Left ventricle myocardium inferior (tissue), 1 donor: ENCODE data around the gene RNF157. TPM values are rescaled to one million over a fixed set of nuclear protein-coding genes. Genes with fewer than 3 reads are reported as not detected.
A peak's percentile ranks its signal among the peaks of the same experiment; 100 is the strongest.

Source experiments
- DNase-seq: peaks from one replicate; pipeline ENCODE4 v3.0.0-alpha.2; 2020
- H3K27ac ChIP-seq: fragments of 200-600 bp; replicated peaks from 2 replicates; pipeline ENCODE4 v1.8.0; 2021
- H3K27me3 ChIP-seq: fragments of 200-600 bp; 2 replicates; pipeline ENCODE4 v1.8.0; 2021; ENCODE audit warnings: low read depth
- H3K36me3 ChIP-seq: fragments of 200-600 bp; 2 replicates; pipeline ENCODE4 v1.8.0; 2021
- H3K4me1 ChIP-seq: fragments of 200-600 bp; 2 replicates; pipeline ENCODE4 v1.8.0; 2021
- H3K4me3 ChIP-seq: fragments of 200-600 bp; 2 replicates; pipeline ENCODE4 v1.8.0; 2021; ENCODE audit warnings: mild to moderate bottlenecking, moderate library complexity
- H3K9me3 ChIP-seq: fragments of 200-600 bp; replicated peaks from 2 replicates; pipeline ENCODE4 v1.8.0; 2021
- CTCF ChIP-seq: fragments of 200-600 bp; IDR thresholded peaks from 2 replicates; pipeline ENCODE4 v1.8.0; 2021; ENCODE audit warnings: antibody characterized with exemption, mild to moderate bottlenecking, borderline replicate concordance
- intact Hi-C: fragments of 100-400 bp; cut with micrococcal nuclease; formaldehyde crosslinking; loops from one replicate; pipeline ENCODE4 v1.11.0; 2022
- total RNA-seq: library from RNA; stranded (reverse); fragmentation: NEBNext Ultra II Directional; extraction: Animal tissue kit (Norgen Biotek cat#: 25700); gene quantifications from one replicate; pipeline ENCODE4 v1.2.1, GENCODE V29; 2021
- donor health status: DM: no; HTN: yes; CAD: no; lungs with severe emphysema.

RNF157 gene
- total RNA-seq, 1 donor from 2014 or later = 4.8 TPM

DNA sequence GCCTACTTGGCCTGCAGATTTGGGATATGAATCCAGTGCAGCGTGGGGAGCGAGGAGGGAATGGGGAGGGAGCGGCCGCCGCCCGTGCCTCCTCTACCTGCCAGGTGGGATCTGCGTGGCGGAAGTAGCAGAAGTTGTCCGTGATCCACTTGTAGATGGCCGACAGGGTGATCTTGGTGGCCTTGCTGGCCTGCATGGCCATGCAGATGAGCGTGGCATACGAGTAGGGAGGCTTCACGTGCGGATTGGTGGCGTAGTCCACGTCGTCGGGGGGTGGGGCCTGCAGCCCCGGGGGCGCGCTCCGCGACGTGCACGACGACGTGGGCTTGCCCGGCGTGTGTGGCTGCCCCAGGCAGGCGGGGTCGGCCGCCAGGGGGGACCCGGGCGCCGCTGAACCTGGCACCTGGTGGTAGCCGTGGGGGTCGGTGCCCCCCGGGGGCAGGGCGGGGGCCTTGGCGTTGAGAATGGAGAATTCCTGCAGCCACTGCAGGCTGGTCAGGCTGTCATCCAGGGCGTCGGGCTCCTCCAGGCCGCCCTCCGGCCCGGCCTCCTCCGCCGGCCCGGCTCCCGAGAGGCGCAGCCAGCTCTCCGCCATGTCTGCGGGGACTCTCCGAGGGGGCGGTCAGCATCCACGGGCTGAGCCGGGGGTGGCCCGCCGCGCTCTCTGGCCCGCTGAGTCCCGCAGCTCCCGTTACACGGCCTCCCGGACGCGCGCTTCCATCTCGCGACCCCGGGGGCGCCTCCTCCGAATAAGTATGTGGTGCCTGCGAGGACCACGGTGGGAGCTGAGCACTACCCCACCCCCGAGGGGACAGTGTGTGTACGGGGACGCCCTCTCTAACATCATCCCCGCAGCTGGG lies 100.3 kb downstream of the RNF157 start:
- Histone ChIP-seq H3K27ac (no peak overlapping the region), H3K9me3 (no peaks in the 10 kb centered on the region), H3K4me1 (peaks cover 55% of the 10 kb centered on the region), H3K4me3 (peak overlapping the region; percentile 67), H3K36me3 (no peaks in the 10 kb centered on the region), H3K27me3 (peaks cover 60% of the 10 kb centered on the region)
- no peak for TF ChIP-seq CTCF
- intact Hi-C loops = no loop called here
- DNase-seq = no peak

DNA sequence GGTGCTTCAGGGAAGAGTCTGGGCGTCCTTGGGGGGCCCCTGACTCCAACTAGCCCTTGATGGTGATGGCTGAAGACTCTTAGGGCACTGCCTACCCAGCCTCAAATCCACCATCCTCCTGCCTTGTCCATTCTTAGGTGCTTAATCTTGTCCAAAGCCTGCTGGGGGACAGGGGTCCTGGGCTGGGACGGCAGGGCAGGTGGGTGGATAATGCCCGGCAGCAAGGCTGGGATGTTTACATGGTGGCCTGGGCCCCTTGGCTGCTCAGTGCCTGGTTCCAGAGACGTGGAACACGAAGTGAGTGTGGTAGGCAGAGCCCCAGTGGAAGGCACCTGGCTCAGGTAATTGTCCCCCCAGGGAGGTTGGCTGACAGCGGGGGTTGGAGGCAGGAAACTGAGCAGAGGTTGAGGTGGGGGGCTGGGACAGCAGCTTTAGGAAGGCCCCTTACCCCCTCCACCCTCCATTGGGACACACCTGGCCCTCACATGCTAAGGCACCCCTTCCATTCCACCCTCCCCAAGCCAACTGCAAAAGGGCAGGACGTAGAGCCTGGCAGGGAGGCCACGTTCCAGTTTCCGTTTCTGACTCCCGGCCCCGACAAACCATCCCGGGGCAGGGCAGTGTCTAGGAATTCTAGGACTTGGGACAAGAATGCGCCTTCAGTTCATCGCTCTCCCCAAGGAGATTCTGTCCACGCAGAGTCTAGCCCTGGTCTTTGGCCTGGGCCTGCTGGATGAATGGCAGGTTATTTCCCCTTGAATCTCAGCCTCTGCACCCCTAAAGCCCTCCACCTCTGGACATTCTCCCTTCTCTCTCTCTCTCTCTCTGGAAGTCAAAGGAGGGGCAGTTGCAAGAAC lies 101.2 kb downstream of the RNF157 start:
- peak overlapping the region; percentile 67 for H3K4me3 ChIP-seq
- H3K27me3 ChIP-seq = peaks cover 69% of the 10 kb centered on the region
- H3K36me3 ChIP-seq = no peaks in the 10 kb centered on the region
- H3K27ac ChIP-seq = no peak overlapping the region
- H3K9me3 ChIP-seq = no peaks in the 10 kb centered on the region
- intact Hi-C loops = no loop called here
- peaks cover 48% of the 10 kb centered on the region for H3K4me1 ChIP-seq
- DNase-seq = no peak
- no peak for TF ChIP-seq CTCF

DNA sequence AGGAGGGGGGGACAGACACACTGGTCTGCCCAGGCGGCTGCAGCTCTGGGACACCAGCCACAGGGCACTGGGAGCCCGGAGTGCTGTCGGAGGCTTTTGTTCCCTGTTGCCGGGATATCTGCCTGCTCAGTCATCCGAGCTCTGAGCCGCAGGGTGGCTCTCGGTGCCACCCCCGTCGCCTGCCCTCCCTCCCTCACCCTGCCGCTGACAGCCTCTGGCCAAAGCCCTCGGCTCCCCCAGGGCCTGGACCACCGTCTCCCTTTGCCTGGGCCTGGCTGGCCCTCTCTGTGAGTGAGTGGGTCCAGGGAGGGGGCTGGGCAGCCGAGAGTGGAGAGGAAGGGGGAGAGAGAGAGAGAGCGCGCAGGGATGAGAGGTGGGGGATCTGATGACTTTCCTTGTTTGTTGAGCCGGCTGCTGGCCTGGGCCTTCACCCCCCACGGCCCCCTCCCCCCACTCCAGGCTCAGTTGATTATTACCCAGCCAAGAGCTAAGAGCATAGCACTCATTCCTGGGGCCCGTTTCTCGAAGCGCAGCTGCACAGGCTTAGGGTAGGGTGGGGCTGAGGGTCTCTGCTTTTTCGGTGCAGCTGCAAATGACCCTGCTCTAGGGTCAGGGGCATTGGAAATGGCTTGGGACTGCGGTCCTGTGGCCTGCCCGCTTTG lies 101.9 kb downstream of the RNF157 start:
- Histone ChIP-seq H3K9me3 (no peaks in the 10 kb centered on the region), H3K4me1 (peaks cover 47% of the 10 kb centered on the region), H3K27ac (no peak overlapping the region), H3K4me3 (peak overlapping the region; percentile 30), H3K36me3 (no peaks in the 10 kb centered on the region), H3K27me3 (peaks cover 77% of the 10 kb centered on the region)
- DNase-seq = no peak
- no peak for TF ChIP-seq CTCF
- intact Hi-C loops = no loop called here

DNA sequence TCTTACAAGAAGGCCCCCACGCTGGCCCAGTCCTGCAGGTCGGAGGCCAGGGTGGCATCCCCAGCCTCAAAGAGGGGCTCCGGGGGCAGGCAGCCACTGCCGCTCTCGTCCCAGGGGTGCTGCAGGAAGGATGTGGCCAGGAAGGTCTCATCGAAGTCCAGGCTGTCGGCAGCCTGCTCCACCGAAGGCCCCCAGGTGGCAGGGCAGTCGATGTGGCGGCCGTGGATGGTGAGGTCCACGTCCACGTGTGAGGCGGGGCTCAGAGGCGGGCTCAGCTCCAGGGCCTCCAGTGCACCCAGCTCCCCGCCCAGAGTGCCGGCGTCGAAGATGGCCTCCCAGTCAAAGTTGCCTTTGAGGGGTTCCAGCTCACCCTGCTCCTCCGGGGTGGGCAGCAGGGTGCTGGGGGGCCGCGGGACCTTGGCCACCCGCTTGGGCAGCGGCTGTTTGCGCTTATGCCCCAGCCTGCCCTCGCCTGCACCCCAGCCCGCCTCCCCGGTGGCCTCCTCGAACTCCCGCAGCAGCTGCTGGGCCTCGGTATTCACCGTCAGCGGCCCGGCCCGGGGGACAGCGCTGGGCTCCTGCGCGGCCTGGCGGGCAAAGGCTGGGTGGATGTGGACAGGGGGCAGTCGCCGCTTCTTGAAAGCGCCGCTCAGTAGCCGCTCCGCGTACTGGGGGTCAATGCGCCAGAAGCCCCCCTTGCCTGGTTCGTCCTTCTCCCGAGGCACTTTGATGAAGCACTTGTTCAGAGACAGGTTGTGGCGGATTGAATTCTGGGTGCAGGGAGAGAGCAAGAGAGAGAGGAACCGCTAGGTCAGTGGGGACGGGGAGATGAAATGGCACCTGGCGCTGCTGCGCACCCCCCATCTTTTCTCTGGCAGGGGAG lies 102.7 kb downstream of the RNF157 start:
- intact Hi-C loops = no loop called here
- H3K9me3 ChIP-seq = no peaks in the 10 kb centered on the region
- peaks cover 84% of the 10 kb centered on the region for H3K27me3 ChIP-seq
- H3K27ac ChIP-seq = no peak overlapping the region
- no peak for DNase-seq
- H3K4me3 ChIP-seq = peak overlapping the region; percentile 30
- H3K36me3 ChIP-seq = no peaks in the 10 kb centered on the region
- no peak for TF ChIP-seq CTCF
- H3K4me1 ChIP-seq = peaks cover 53% of the 10 kb centered on the region
